Epithelial cell of prostate (primary cell): Measurements from ENCODE around the gene GIT2.
A peak's percentile ranks its signal among the peaks of the same experiment; 100 is the strongest.
"Not testable (repeated sequence)": the region's sequence is repeated elsewhere in the genome, so short reads cannot be mapped to it uniquely, and the experiment has no call there.

Source experiments
- DNase-seq: peaks from one replicate; pipeline ENCODE4 v3.0.0-alpha.2; 2011; ENCODE audit warnings: low read depth, low spot score
- H3K27ac ChIP-seq: fragments of 450-650 bp; 2 replicates; pipeline ENCODE4 v1.5.1; 2017; ENCODE audit warnings: mild to moderate bottlenecking

Gene GIT2

DNA sequence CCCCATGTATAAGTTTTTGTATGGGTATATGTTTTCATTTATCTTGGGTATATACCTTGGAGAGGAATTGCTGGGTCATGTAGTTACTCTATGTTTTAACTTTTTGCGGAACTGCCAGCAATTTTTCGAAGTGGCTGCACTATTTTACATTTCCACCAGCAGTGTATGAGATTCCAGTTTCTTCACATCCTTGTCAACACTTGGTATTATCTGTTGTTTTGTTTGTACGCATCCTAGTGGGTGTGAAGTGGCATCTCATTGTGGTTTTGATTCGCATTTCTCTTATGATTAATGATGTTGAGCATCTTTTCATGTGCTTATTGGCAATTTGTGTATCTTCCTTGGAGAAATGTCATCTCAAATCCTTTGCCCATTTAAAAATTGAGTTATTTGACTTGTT lies 9.9 kb upstream of the GIT2 start:
- no peak for DNase-seq
- H3K27ac ChIP-seq: no peak overlapping the region

DNA sequence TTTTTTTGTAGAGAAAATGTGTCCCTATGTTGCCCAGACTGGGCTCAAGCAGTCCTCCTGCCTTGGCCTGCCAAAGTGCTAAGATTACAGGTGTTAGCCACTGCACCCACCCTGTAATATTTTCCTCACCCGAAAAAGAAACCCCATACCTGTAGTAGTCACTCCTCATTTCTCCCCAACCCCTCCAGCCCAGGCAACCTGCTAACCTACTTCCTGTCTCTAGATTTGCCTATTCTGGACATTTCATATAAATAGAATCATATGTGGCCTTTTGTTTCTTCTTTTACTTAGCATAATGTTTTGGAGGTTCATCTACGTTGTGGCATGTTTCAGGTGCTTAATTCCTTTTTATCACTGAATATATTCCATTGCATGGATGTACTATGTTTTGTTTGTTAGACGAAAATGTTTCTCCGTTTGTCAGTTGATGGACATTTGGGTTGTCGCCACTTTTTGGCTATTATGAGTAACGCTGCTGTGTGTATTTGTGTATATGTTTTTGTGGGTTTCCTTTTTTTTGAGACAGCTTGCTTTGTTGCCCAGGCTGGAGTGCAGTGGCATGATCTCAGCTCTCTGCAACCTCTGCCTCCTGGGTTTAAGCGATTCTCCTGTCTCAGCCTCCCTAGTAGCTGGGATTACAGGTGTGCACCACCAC lies 9.3 kb upstream of the GIT2 start:
- DNase-seq: no peak
- no peak overlapping the region for H3K27ac ChIP-seq

DNA sequence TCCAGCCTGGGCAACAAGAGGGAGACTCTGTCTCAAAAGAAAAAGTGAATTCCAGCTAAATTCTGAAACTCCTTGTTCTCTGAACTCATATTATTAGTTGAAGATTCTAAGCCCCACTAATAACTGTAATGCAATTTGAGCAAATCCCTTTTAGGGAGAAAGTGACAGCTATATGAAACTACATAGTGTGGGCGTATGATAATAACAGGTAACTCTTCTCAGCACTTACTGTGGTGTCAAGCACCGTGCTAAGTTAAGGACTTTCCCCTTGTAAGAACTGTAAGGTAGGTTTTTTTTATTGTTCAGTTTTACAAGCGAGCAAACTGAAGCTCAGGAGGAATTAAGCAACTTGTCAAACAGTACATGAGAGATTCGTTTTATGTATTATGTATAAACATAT lies 8.4 kb upstream of the GIT2 start:
- DNase-seq: no peak
- H3K27ac ChIP-seq: no peak overlapping the region

DNA sequence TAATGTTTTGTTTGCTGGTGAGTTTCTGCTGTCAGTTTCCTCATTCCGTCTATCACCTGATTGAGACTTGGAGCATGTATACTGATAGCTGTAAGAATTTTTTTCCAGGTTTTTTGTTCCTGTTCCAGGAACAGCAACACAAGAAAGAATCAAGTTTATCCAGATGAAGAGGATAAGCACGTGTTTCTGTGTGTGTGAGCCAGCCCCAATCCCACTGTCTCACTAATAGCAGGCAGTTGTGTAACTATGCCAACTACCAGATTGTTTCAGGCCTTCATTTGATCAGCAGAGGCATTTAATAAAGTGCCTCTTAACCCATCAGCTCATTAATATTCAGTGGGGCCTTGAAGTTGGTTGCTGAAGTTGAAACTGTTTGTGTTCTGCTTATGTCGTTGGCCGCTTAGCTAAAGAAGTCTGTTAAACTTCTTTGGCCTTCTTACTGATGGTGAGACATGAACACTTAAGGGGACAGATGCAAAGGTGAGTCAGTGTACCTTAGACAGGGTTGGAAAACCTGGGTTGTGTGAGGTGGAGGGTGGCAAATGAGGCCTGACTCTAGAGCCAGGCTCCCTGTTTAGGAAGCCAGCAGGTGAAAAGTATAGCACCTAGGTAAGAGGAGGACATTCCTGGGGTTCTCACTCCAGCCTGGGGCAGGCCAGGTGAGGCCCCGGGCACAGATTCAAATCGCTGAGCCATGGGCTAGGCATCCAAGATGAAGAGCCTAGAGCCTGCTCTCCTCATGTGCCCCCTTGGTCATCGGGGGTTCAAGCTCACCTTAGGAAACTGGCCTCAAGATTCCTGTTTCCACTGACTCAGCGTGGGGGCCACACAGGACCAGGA lies 6.7 kb upstream of the GIT2 start:
- H3K27ac ChIP-seq: peak overlapping the region; percentile 84
- peak; percentile 20 for DNase-seq

DNA sequence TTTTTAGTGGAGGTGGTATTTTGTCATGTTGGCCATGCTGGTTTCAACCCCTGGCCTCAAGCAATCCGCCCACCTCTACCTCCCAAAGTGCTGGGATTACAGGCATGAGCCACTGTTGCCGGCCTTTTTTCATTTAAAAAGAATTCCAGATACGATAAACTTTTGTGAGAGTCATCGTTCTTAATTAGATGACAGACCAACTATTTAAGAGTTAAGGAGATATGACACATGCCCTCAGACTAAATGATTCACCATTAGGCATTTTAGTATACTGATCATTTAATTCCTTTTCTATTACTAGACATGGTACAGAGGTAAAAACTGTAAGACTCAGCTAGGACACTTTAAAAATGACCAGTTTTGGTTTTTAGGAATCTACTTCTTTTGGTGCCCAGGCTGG lies 5.4 kb upstream of the GIT2 start:
- peak overlapping the region; percentile 84 for H3K27ac ChIP-seq
- peak; percentile 49 for DNase-seq

DNA sequence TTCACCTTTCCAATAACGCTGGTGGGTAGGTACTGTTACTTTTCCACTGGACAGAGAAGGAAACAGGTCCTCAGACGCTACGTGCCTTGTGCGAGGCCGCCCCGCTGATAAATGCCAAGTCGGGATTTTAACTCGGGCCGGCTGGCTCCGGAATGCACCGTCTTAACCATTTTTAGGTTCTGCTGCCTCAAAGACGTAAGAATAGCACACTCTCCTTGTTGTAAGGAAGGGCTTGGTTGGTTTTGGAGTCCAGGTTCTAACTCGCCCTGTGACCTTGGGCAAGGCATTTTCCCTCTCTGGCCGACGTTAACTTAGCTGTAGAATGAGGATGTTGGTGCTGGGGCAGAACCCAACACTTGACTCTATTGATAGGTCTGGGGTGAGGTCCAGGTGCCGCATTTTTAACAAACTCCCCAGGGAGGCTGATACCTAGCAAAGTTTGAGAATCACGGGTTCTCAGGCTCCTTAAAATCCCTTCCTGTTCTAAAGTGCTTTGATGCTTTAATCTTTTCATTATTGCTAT lies 3.9 kb upstream of the GIT2 start:
- peak overlapping the region; percentile 84 for H3K27ac ChIP-seq
- DNase-seq: no peak

DNA sequence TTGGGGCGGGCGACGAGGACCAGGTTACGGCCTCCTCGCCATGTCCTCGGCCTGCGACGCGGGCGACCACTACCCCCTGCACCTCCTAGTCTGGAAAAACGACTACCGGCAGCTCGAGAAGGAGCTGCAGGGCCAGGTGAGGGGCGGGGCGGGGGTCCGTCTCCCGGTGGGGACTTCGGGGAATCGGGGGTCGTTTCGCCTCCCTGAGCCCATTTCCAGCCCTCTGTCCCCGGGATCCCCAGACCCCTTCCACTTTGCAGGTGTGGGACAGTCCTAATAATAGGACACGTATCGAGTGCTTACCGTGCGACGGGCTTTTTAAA lies 3.4 kb upstream of the GIT2 start:
- no peak for DNase-seq
- peak overlapping the region; percentile 84 for H3K27ac ChIP-seq

DNA sequence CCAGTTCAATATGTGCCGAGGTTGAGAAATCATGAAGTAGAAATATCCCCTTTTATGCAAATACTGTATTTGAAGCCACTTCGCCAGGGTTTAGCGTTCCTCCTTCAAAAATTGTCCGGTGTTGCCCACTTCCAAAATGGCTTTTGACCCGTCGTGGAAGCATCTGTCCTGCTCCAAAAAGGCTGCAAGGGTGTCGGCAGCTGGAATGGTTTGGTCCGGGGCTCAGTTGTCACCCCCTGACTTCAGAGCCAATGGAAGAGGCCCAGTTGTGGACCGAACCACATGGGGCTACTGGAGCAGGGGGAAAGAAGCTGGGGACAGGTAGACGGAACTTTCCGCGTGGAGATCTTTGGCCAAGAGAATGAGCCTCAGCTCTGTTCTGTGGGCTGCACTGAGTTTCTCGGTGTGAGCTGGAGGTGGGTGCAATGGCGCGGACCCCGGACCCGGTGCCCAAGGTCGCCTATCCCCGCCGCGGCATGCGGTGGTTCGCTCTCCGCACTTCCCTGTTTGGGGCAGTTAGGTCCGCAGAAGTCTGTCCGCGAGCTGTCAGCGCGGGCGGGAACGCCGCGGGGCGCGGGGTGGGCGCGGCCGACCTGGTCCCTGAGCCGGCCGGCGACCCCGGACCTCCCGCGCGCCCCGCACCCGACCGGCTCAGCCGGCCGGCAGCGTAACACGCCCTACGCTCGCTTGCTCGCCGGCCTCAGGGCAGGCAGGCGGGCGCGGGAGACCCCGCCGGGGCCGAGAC lies 2.9 kb upstream of the GIT2 start, which contains the start of gene ANKRD13A:
ANKRD13A (plus strand) TSS at position 527 of the 745 bp plus-strand sequence. CDS start 259 bp downstream, outside the sequence.
- H3K27ac ChIP-seq: peak within 1 kb of the TSS; percentile 84
- peak; percentile 53 for DNase-seq

DNA sequence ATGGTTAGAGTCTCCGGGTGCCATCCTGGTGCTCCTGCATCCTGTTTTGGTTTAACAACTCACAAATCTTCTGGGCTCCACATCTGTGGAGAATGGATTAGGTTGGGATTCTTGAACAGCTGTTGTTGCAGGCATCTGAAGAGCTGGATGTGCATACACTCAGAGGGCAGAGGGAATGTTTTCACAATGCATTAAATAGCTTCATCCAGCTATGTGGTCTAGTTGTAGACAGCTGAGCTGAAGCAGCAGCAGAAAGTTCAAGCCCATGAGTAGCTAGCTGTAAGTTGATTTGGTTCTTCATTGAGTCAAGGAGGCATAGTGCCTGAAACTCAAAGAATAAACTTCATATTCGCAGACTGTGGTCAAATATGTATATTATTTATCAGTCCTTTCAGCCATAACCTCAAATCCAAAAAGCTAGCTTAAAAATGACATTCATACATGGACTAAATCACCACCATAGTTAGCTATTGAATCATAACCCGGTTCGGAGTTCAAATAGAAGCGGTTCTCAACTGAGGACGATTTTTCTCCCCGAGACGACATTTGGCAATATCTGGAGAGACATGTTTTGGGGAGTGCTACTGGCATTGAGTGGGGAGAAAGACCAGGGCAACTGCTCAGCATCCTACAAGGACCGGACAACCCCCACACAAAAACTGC lies 2.2 kb upstream of the GIT2 start:
- no peak overlapping the region for H3K27ac ChIP-seq
- DNase-seq: no peak

DNA sequence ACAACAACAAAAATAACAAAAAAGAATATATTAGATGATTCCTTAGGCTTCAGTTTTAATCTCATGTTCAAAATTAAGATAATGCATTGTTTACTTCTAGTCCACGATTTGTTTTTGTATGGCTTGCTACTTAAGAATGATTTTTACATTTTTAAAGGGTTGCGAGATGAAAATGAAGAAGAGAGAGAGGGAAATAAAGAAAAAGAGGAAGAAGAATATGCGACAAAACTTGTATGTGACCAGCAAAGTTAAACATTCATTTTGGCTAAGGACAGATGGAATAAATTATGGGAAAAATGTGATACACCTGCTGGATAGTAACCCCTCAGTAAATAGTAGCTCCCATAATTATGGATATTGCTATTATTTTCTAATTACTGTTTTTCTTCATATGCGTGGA lies 1.2 kb upstream of the GIT2 start:
- DNase-seq: no peak
- no peak overlapping the region for H3K27ac ChIP-seq

DNA sequence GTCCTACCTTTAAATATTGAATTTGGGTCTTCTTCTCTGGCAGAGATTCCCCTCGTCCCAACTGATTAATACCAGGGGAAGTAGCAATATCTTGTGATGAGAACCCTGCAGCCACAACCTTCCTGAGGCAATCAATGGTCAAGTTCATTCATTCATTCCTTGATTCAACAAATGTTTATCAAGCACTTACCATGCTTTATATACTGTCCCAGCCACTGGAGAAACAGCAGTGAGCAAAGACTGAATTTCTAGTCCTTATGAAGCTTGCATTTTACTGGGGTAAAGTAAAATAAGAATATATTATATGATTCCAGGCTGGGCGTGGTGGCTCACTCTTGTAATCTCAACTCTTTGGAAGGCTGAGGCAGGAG lies 300 bp upstream of the GIT2 start:
- peak overlapping the region; percentile 44 for H3K27ac ChIP-seq
- DNase-seq: no peak

DNA sequence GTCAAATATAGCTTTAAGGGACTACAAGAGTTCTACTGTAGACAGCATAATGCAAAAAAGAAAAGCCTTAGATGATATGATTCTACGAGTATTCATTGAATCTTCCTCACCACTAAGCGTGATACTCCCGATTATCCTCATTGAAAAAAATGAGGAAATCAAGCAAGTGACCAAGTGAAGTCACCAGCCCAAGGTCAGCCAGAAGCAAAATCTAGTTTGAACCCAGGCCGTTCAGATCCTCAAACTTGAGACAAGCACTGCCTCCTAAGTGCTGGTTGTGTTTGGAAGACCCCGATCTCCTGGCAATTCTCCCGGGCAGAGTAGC lies 845 bp downstream of the GIT2 start:
- no peak for DNase-seq
- peak overlapping the region; percentile 44 for H3K27ac ChIP-seq

DNA sequence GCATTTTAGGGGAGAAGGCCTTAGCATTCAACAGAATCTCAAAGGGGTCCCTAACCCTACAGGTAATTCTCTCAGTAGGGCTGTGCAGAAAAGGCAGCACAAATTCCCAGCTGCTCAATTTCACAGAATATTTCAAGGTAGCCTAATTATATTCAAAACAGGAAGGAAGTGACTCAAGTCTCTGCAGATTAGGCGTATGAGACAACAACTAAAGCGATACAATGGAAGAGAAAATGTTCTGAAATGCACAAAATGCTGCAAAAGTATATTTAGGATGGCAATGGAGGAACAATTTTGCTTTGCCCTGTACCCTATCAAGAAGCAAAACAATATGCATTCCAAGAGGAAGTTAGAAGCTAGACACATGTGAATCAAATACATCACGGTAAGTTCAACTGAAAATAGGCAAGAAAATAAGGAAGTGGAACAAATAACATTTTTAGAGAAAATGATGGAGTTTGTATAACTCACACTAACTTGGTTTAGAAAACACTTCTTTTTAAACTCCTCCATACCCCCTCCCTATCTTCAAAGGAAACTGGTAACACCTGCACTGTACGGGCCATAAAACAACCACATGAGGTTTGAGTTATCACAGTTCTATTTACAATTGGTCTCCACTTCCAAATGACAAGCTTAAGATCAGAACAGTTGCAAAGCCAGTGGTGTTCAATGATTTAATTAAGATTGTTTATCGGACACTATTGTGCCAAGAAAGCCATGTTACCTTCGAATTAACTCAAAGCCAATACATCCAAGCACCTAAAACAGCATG lies 1.6 kb downstream of the GIT2 start:
- DNase-seq: no peak
- H3K27ac ChIP-seq: peak overlapping the region; percentile 44

DNA sequence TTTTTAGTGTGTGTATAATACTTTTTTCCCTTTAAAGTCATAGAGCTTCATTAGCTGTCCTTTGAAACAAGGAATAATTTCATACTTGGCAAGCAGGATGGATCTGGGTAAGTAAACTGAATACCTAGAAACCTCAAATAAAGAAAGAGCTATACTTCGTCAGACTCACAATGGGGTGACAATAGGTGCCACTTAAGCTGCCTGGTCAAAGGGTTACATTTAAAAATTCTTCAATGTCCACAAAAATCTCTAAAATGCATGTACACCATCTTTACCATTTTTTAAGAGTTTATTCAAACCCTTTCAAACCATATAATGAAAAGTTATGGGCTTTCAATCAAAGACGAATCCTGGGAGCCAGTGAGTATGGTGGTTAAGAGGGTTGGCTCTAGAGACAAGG lies 3.1 kb downstream of the GIT2 start:
- no peak for DNase-seq
- no peak overlapping the region for H3K27ac ChIP-seq

DNA sequence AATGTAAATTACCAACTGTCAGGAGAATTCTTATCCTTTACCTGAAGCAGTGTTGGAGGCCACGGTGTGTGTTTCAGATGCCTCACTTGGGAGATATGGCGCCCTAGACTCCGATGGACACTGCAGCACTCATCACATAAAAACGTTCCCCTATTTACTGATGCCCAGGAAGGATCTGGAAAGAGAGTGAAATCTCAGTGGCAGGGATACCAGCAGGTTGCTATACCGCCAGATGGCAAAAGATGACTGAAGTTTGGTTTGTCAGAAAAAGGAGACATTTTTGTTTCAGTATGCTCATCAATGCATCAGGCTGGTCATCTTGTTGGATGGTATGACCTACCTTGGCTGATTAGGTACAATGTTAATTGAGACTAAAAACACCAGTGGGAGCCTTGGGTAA lies 4.6 kb downstream of the GIT2 start:
- H3K27ac ChIP-seq: no peak overlapping the region
- DNase-seq: no peak

DNA sequence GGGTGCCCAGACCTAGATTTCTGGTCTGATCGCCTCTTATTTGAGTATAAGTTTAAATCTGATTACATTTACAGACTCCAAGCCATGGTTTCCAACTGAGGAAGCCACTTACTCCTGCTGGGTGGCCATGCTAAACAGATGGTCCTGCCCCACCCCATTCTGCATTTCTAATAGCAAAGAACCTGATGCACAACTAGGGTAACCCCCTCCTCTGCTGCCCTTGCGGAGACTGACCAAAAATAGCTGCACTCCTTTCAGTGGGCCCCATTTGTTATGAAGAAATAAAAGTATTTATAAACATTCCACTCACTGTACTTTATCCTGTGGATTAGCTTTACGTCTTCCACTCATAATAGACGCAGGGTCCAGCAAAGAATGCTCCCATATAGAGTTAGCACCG lies 6.8 kb downstream of the GIT2 start:
- no peak for DNase-seq
- H3K27ac ChIP-seq: no peak overlapping the region

DNA sequence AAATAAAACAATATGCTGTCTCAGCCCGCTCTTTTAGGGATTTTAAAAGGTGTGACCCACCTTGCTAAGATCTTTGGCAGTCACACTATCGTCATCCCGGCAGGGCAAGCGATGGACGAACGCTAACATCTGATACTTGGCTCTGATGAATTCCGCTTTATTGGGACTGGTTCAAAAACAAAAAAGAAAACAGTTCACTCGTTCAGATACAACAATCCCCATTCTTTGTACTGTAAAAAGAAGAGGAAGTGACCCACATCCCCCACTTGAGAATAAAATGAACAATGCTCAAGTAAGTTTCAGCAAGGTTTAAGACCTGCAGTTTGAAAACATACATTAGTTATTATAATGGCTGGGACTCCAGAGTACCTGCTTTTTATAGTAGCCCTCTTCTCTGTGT lies 7.3 kb downstream of the GIT2 start:
- H3K27ac ChIP-seq: no peak overlapping the region

DNA sequence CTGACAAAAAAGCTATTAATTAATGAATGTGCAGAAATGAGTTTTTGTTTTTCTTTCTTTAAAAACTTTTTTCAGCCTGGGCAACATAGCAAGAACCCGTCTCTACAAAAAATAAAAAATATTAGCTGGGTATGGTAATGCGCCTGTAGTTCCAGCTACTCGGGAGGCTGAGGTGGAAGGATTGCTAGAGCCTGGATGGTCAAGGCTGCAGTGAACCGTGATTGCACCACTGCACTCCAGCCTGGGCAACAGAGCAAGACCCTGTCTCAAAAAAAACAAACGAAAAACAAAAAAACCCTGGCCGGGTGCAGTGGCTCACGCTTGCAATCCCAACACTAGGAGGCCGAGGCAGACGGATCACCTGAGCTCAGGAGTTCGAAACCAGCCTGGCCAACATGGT lies 7.9 kb downstream of the GIT2 start:
- no peak for DNase-seq
- H3K27ac ChIP-seq: no peak overlapping the region

More for the DNA sequence above, 7.3 kb downstream of the GIT2 start:
- no peak for DNase-seq

DNA sequence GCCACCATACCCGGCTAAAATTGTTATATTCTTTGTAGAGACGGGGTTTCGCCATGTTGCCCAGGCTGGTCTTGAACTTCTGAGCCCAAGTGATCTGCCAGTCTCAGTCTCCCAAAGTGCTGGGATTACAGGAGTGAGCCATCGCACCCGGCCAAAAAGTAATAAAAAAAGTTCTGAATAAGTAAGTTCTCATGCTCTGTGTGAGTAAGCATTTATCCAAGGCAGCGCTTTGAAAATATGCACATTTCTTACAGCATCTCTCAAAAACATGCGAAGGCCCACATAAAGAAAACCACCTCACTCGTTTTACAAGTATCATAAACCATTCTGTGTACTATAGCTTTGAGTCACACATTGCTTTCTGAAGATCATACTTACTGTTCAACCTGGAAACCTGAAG lies 8.6 kb downstream of the GIT2 start:
- H3K27ac ChIP-seq: no peak overlapping the region
- no peak for DNase-seq

DNA sequence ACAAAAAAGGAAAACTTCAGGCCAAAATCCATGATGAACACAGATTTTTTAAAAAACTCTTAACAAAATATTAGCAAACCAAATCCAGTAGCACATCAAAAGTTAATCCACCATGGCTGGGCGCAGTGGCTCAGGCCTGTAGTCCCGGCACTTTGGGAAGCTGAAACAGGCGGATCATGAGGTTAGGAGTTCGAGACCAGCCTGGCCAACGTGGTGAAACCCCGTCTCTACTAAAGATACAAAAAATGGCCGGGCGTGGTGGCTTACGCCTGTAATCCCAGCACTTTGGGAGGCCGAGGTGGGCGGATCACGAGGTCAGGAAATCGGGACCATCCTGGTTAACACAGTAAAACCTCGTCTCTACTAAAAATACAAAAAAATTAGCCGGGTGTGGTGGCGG lies 9.9 kb downstream of the GIT2 start:
- not testable (repeated sequence) for DNase-seq, H3K27ac ChIP-seq
